ENCODE data around the gene GORAB. TPM values are rescaled to one million over a fixed set of nuclear protein-coding genes. Genes with fewer than 3 reads are reported as not detected.

Gene GORAB
- total and polyA plus RNA-seq, 2 of the 8 experiments (the other 6 are each of a cell fraction or from before 2014, with no cell fraction given), result 4.0 to 9.6 TPM

DNA sequence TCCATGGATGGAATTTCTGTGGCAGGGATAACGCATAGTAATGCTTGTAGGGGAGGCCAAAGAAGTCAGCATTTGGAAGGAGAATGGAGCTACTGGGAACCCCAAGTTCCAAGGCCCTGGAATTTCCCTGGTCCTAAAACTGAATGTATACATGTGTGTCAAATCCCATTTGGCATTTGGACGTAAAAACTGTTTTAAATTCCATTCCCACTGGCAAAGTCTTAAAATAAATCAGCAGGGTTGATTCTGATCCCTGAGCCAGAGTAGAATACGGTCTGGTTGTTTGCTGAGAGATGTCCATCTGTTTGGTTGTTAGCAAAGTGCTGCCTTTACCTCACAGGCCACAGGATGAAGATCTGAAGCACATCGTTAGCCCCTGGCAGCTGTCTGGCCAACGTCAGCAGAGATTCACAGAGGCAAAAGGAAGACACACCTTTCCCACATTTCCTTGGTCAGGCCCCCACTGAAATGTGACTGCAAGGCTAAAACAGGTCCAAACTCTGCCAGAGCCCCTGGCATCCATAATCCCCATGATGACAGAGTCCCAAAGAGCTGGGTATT lies 62.2 kb downstream of the GORAB start:
- DNase-seq (ENCODE audit: low read depth in 1 of 2, low spot score in 2 of 2), result no peak
- Histone ChIP-seq H3K4me1 (replicated peaks in 1 of 4; ENCODE audit: control insufficient read depth in 3 of 4, insufficient read depth in 4 of 4, low read length in 3 of 4) (no peaks in the 10 kb centered on the region; a peak in 1 of 7 replicates), H3K27me3 (replicated peaks in 1 of 4; ENCODE audit: control insufficient read depth in 3 of 4, extremely low read depth in 1 of 4, insufficient read depth in 3 of 4, low read length in 3 of 4) (no peaks in the 10 kb centered on the region), H4K8ac (ENCODE audit: extremely low read depth, insufficient read depth, low read length) (no peak overlapping the region), H2AK5ac (ENCODE audit: low read depth, low read length) (no peak overlapping the region), H2BK5ac (ENCODE audit: low read depth, low read length) (no peak overlapping the region), H2BK120ac (replicated peaks; ENCODE audit: low read depth, low read length) (no peak overlapping the region), H3K4me3 (ENCODE audit: extremely low read depth in 1 of 4, insufficient read depth in 2 of 4, low read depth in 3 of 4, low read length in 4 of 4) (no peak overlapping the region), H3K56ac (replicated peaks; ENCODE audit: insufficient read length, low read depth, low read length) (no peak overlapping the region), H3K79me2 (ENCODE audit: control insufficient read depth in 1 of 2, insufficient read depth in 2 of 2, low read length in 2 of 2) (no peaks in the 10 kb centered on the region), H3K4ac (replicated peaks; ENCODE audit: insufficient read length, low read depth, low read length) (no peak overlapping the region), H3K14ac (ENCODE audit: insufficient read length) (no peak overlapping the region), H3K27ac (ENCODE audit: low read depth, low read length) (no peak overlapping the region), H4K5ac (ENCODE audit: insufficient read length, low read depth, low read length) (no peak overlapping the region), H3K23me2 (ENCODE audit: low read depth, low read length) (no peaks in the 10 kb centered on the region; the same call in 1 of the 2 replicates), H4K91ac (replicated peaks; ENCODE audit: insufficient read length, low read length) (no peak overlapping the region), H3K23ac (ENCODE audit: insufficient read length) (no peak overlapping the region), H2AFZ (ENCODE audit: low read length) (no peak overlapping the region), H3K79me1 (ENCODE audit: low read depth, low read length) (no peaks in the 10 kb centered on the region), H2BK12ac (ENCODE audit: low read depth, low read length) (no peak overlapping the region), H2BK20ac (ENCODE audit: low read length) (no peak overlapping the region), H3K4me2 (ENCODE audit: insufficient read depth in 1 of 2, low read depth in 2 of 2, low read length in 2 of 2) (no peak overlapping the region), H3K9me3 (ENCODE audit: insufficient read depth in 2 of 2, low read depth in 1 of 2, low read length in 1 of 2) (no peaks in the 10 kb centered on the region), H3K18ac (ENCODE audit: extremely low read depth, low read length) (no peak overlapping the region), H3K36me3 (ENCODE audit: control insufficient read depth in 2 of 4, insufficient read depth in 4 of 4, low read length in 3 of 4) (no peaks in the 10 kb centered on the region), H2BK15ac (ENCODE audit: low read length) (no peak overlapping the region), H4K20me1 (replicated peaks in 1 of 2; ENCODE audit: control insufficient read depth in 1 of 2, insufficient read depth in 2 of 2, low read length in 2 of 2) (no peaks in the 10 kb centered on the region), H3K9ac (replicated peaks in 1 of 4; ENCODE audit: extremely low read depth in 1 of 4, low read depth in 3 of 4, low read length in 3 of 4) (no peak overlapping the region)
- POLR2A ChIA-PET (ENCODE audit: partially characterized antibody), result no interaction called here
- WGBS, 2 experiments (ENCODE audit: extremely low coverage in 1 of 2, insufficient coverage in 1 of 2, insufficient read length in 1 of 2, insufficient replicate concordance in 2 of 2, low coverage in 1 of 2, low lambda C conversion rate in 2 of 2, missing lambda C conversion rate in 1 of 2), result 86% methylated on average over 4 of the region's 5 CpGs; no CpG with 5 or more reads in 1 of the 2 experiments
- no peak for FAIRE-seq
- TF ChIP-seq BRCA1 (IDR thresholded peaks at IDR 0.05; ENCODE audit: low read depth, low read length) (no peak), GABPA (IDR thresholded peaks at IDR 0.05; ENCODE audit: borderline replicate concordance, insufficient read depth, low read length) (no peak), SP4 (IDR thresholded peaks at IDR 0.05; ENCODE audit: low read length) (no peak), POLR2AphosphoS5 (IDR thresholded peaks at IDR 0.05; ENCODE audit: low read depth, low read length) (no peak)
- CTCF ChIA-PET (ENCODE audit: partially characterized antibody), result interaction anchor here (0.5 to 1.1 kb wide), 2 partner anchors 10 to 96 kb away, joined by 3 to 4 read pairs; no protein-coding TSS in a partner anchor

All from H1 (cell line).